GM18526 (cell line): Measurements from ENCODE around the gene GRPEL1.
A peak's percentile ranks its signal among the peaks of the same experiment; 100 is the strongest.

Source experiments
- POLR2A ChIP-seq: IDR thresholded peaks from 3 replicates; pipeline ENCODE4 v1.6.1; 2011; ENCODE audit not compliant: insufficient read length; ENCODE audit errors: extremely low read depth

Gene GRPEL1

DNA sequence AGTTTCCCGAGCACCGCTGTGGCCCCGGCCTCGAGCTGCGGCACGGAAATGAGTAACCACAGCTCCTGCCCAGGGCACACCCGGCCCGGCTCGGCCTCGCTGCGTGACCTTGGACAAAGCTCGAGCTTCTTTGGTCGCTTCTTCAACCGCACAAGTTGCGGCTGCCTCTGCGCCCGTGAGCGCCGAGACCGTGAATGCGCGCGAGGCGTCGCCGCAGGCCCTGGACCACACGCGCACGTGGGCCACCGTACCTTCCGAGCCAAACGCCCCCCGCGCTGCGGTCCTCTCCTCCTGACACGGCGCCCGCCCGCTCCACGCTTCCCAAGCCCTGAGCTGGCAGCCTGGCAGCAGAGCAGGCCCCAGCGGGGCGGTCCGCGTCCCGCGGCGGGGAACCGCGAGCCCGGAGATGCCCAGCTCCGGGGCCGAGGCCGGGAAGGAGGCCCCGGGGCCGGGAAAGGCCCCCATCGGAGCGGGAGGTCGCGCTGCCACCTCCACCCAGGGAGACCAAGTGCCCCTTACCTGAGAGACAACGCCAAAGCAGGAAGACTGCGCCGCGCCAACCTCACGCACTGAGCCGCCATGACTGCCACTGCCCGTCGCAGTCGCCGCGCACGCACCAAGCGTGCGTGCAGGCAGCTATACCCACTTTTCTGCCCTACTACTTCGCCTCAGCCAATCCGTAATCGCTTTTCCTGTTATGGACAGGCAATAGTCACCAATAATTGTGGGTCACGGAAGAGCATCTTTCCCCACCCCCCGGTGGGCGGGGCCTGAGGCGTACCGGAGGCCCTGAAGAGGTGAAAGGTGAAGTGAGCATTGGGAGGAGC is at the start of gene GRPEL1:
Gene GRPEL1 (minus strand): TSS at position 613 of the 827 bp plus-strand sequence. CDS start 32 bp downstream, at position 581.
- peak; percentile 91 for TF ChIP-seq POLR2A

DNA sequence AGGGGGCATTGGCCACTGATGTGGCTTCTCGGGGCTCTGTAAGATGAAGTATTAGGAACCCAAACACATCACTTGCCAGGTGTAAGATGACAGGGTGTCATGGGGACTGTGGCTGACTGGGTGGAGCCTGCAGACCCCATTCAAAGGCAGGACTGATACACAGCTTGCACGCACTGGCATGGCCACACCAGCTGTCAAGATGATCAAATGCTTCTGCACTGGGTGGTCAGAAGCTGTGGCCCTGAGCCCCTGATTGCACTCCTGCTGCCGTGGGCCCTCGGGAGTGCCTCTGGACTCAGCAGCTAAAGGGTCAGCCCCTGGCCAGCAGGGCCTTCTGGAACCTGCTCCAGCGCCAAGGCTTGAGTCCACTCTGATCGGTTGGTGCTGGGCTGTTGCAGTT is 48.8 kb upstream of the GRPEL1 start:
- no peak for TF ChIP-seq POLR2A

DNA sequence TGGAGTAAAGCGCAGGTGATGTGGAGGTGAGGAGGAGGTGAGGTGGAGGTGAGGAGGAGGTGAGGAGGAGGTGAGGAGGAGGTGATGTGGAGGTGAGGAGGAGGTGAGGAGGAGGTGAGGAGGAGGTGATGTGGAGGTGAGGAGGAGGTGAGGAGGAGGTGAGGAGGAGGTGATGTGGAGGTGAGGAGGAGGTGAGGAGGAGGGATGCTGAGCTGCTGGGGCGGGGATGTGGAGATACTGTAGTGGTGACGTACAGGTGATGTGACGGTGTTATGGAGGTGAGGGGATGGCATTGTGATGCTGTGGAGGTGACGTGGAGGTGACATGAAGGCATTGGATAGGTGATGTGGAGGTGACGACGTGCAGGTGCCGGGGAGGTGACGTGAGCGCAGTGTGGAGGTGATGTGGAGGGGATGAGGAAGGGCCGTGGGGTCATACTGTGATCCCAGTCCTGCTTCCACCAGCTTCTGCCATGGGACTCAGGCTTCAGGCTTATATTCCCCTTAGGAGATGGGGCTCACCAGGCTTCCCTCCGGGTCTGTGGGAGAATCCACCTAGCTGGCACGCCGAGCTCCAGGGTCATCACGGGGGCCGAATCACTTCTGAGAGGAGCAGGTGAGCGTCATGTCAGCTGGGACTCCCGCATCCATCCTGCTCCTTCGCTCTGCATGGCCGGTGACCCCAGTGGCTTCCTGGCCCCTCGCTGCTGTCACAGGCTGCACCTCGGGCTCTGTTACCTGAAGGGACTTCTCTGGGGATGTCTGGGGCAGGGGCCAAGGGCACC is 47.9 kb upstream of the GRPEL1 start:
- TF ChIP-seq POLR2A: no peak

DNA sequence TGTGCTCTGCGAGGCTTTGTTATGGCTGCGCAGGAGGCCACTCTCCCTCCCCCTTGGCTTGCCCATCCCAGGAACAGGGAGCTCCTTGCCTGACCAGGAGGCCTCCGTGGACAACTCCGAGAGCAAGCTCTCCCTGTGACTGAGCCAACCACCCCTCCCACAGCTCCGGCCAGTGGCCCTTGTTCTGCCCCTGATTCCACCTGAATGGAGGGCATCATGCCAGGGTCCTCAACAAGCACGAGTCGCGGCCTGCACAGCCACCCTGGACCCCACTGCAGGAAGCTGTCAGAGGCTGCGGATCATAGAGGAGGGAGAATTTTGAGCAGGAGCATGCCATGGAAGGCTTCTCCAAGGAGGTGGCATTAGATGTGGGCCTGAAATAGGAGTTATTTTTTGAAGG is 44.8 kb upstream of the GRPEL1 start:
- TF ChIP-seq POLR2A: no peak

DNA sequence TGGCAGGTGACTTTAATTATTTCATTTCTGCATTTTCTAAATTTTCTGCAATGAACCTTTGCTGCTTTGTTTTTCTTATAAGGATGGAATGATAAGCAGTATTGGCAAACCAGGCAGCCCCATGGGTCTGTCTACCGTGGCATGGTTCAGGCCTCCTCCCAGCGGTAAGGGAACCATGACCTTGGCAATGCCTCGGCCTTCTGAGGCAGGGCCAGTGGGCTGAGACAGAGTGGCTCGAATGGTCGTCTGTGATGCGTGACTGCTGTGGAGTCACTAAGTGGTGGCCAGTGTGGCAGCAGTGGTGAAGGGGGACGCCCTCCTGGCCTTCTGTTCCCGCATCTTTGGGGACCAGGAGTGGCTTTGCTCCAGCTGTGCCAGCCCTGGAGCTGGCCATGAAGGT is 43.6 kb upstream of the GRPEL1 start:
- TF ChIP-seq POLR2A: no peak

DNA sequence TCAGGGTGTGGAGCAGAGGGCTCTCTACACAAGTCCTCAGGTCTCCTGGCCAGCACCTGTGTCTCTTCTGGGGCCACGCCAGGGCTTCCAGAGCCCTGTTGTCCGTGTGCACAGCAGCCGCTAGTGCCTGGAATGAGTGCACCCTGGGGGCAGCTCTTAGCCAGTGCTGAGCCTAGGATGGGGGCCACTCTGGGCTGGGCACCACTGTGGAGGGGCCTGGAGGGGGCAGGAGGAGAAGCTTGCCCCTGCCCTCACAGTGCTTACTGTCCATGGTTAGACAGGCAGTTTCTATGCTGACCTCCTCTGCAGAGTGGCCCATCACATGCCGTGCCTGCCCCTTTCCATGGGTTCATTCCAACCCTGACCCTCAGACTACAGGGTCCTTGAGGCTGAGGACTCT is 42.7 kb upstream of the GRPEL1 start:
- TF ChIP-seq POLR2A: no peak

DNA sequence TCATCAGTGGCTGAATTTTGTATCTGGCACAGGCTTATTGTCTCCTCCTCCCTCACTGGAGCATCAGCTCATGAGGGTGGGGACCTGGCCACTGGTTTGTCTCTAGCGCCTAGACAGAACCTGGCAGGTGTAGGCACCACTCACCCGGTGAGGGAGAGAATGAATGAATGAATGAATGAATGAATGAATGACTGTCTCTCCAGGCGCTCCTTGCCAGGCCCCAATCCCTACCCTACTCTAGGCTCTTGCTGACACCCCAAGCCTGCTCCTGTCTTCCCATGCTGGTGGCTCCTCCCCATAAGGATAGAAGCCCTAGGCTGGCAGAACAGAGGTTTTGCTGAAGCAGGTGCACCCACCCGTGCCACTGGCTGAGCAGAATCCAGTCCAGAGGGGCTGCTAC is 41.3 kb upstream of the GRPEL1 start:
- no peak for TF ChIP-seq POLR2A

DNA sequence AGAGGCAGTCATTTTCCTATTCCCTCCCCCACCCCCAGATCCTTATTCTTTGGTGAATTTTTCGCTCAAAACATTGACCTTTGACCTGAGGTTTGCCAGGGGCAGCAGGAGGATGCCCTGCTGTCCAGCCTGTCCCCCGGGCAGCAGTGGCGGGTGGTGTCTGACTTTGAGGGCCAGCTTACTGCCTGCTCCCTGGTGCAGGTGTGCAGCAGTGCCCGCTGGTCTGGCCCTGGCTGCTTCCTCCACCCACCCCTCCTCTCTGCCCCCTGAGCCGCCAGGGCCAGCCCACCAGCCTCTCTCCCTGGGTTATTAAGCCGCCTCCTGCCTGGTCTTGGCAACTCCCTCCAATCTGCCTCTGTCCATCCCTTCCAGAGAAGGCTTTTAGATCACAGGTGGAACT is 40.8 kb upstream of the GRPEL1 start:
- TF ChIP-seq POLR2A: no peak

DNA sequence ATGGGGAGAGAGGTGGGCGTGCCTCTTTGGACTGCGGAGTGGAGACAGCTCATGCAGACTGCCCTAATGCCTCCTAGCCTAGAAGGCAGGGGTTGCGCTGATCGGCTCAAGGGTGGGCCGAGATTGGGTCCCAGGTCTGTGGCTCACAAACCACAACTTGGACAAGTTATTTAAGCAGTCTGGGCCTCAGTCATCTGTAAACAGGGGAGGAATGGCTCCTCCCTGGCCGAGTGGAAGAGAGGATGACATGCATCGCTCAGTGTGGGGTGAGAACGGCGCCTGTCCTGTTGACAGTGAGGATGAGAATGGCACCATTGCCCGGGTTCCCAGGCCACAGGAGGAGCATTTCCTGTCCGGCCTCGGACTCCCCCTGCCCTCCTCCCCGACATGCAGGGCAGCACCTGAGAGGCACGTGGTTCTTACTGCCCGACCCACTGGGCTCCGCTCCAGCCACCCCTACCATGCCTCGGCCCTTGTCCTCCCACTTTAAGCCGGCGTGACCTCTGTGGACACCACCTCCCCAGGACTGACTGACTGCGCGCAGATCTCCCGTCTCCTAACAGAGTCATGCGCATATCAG is 40.3 kb upstream of the GRPEL1 start:
- no peak for TF ChIP-seq POLR2A

DNA sequence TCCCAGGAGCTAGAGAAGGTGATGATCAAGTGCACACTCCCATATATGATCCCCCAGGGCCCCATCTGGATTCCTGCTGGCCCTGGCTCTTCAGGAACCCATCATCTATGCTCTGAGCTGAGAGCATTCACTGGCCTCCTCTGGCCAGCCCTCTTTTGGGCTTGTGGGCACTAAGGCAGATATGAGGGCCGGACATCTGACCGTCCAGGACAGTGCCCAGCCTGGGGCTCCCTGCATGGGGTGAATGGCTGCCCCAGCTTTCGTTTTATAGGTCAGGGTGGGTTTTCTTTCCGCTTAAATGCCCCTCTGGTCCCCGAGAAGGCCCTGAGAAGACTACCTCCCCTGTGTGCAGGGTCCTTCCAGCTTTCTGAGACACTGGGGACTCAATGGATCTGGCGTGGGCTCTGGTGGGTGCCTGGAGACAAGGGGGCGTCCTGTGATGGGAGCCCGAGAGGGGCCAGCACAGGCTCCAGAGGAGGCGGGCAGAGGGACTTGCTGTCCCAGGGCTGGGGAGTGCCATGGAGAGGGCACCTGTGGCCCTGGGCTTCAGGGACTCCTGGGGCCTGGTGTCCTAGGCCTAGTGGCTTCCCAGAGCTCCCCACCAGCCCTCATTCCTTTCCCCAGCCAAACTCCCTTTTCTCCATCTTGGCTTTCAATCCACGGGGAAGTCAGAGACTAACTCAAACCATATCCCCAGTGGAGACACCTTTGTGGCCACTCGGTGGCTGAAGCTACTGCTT is 39.5 kb upstream of the GRPEL1 start:
- TF ChIP-seq POLR2A: no peak

DNA sequence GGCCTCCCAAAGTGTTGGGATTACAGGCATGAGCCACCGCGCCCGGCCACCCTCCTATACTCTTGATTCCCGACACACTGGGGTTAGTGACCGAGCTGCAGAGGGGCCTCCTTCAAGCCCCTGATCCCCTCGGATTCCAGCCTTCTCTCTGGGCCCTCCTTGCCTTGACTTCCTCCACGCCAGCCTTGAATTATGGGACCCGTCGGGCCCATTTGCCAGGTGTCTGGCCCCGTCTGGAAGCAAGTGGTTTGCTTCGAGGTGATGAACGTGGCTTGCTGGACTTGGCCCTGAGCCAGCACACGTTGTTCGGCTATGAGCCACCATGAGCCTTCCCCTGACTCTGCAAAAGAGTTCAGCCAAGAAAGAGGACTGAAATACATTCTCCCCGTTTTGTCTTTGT is 37.4 kb upstream of the GRPEL1 start:
- TF ChIP-seq POLR2A: no peak

DNA sequence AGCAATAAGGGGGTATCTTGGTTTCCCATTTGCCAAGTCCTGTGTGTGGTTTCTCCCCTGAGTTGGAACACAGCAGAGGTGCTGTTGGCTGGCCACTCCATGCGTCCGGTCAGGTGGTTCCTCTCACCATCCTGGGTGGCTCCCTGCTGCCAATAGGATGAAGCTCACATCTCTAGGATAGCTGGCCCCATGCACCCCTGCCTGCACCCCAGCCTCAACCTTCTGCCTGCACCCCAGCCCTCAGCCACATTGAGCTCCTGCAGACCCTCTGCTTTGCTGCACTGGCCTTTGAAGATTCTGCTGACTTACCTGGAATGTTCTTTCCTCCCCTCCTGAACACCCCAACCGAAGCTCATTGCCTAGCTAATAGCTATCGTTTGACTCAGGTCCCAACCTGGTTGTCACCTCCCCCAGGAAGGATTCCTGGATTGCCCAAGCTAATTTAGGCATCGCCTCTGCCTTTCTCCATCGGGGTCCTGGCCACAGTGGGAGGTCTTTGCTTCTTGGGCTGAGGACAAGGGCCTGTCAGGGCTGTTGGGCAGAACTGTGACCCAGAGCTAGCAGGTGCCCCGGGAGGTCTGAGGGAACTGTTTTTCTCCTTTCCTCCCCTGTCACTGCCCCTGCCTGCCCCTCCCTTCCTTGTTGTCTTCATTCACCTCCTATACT is 36.6 kb upstream of the GRPEL1 start:
- TF ChIP-seq POLR2A: no peak

DNA sequence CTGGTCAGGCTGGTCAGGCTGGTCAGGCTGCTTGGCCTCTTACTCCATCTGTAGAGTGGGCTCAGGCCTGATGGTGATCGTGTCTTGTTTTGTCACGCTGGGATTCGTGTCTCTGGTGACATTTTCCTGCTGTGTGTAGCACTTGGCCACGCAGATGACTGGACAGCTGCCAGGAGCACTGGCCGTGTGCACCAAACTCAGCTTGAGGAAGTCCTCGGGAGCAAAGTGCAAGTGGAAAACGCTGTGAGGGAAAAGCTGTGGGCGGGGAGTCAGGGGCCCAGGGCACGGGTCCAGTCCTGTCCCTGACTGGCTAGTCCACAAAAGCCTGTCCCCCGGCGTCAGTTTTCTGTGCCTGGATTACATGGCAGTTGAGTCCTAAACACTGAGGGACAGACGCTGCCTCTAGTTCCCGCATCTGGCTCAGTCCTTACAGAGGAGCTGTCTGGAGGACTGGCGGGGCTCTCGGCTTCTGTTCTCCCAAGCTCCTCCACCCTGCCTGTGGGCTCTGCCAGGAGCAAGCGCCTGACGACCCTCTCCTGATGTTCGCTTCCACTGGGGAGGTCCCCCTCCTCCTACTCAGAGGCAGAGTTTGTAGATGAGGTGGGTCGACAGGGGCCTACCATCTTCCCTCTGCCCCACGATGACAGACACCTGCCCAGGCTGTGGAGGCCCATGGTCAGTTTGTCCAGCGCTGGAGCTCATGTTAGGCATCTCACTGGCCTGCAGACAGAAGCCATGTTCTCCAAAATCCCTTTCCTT is 35.9 kb upstream of the GRPEL1 start:
- TF ChIP-seq POLR2A: no peak

DNA sequence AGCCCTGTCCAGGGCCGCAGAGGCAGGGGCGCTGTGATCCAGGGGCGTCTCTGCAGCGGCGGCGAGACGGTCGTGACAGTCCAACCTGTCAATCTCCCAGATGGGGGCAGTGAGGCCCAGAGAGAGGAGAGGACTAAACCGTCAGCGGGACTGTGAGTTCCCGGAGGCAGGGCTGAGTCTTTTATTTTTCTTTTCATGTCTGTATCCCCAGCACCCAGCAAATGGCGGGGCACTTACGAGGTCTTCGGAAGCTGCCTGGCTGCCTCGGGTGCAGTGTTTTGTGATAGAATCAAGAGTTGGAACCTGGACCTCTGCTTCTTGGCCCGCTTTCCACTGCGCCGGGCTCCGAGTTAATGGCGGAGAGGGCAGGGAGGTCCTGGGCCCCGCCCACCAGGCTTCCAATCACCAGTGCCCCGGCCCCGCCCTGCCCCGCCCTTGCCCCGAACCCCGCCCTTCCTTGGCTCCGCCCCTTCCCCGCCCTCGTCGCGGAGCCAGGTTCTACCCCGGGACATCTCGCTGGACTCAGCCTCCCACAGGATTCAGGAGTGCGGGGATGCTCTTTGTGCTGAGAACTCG is 35.3 kb upstream of the GRPEL1 start:
- TF ChIP-seq POLR2A: peak; percentile 61
